Heart left ventricle (tissue), 13 donors: Measurements from ENCODE around the gene TSACC.

Experiments
- CTCF ChIP-seq, 12 donors: fragments of 200-600 bp; sonication (generic) in 4 of 12; IDR thresholded peaks; one replicate each; pipeline versions ENCODE4 v1.5.0 to v1.8.0; 2018 to 2022; ENCODE audit warnings: antibody characterized with exemption in 12 of 12, mild to moderate bottlenecking in 5 of 12
- POLR2A ChIP-seq, 2 donors: fragments of 450-650 bp; IDR thresholded peaks; one replicate each; pipeline ENCODE4 v1.6.1; 2017; ENCODE audit warnings: antibody characterized with exemption in 2 of 2, mild to moderate bottlenecking in 2 of 2, moderate library complexity in 2 of 2
- donor health status: ischemic (EF 13 %, LVEDD 7.1; RV severe dilation, severe dysfunction).
- donor health status: DM: no; HTN: yes; CAD: no.
- donor health status: DM: no; HTN: no; CAD: no.
- donor health status: ischemic (EF 25% LVEDD 6.9; RV normal size, moderate dysfunction).
- donor health status: ischemic (EF 25% LVEDD 5.7; RV mildly dilated, moderate dysfunction).
- donor health status: ischemic (EF 35%, LVEDD 5.7; RV mildly dilated, moderate dysfunction).
- donor health status: nonischemic (EF 11% LVEDD 7.7; RV severe dilation, severe dysfunction).
- donor health status: DM: yes; HTN: yes; CAD: no.
- donor health status: PGD.
- donor health status: ischemic (EF 29% LVEDD 5.4; RV normal size, mild dysfunction).
- donor health status: nonischemic (EF 23%, LVEDD 6.1; RV moderate dilation, normal function).

GRCh38 chr1:156392452-156392853 is 54.1 kb downstream of the TSACC start:
- TF ChIP-seq POLR2A (IDR thresholded peaks at IDR 0.05): no peak
- TF ChIP-seq CTCF (IDR thresholded peaks at IDR 0.05): no peak
